Measurements from ENCODE around the gene NGB. TPM values are rescaled to one million over a fixed set of nuclear protein-coding genes. Genes with fewer than 3 reads are reported as not detected.
A peak's percentile ranks its signal among the peaks of the same experiment; 100 is the strongest.

The NGB gene
- total RNA-seq, 1 experiment from 2014 or later = 0.07 TPM

DNA sequence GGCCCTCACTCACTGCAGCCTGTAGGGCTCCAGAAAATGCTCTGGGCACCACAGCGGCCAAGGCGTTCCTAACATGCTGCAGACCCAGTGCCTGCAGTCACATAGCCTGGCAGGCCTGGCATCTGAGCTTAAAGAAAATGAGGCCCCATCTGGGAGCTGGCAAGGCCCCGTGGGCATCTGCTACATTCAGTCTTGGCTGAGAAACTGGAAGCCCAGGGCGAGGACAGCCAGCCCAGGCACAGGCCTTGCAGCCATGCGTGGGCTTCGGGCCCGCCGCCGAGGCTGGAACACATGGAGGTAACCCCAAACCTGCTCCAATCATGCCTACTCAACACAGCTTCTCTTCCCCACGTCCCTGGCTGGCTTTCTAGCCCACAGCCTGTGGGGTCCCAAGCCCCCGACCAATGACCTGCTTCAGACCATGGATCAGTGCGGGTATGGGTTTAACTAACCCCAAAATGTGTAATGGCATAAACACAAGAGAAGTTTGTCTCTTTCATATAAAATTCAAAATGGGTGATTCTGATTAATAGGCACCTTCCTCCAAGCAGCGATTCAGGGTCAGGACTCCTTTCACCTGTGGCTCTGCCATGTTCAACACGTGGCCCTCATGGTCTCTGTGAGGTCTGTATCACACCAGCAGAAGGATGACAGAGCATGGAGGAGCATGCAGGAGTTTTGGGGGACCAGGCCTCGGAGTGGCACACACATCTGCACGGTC, 6.4 kb downstream of the NGB start:
- H3K36me3 ChIP-seq (replicated peaks; ENCODE audit: control insufficient read depth, insufficient read depth, low read length) = no peaks in the 10 kb centered on the region
- no peak overlapping the region for H3K4me3 ChIP-seq (ENCODE audit: insufficient read depth, low read depth, low read length)
- H3K27me3 ChIP-seq (ENCODE audit: control insufficient read depth, insufficient read depth, low read length) = peaks cover 13% of the 10 kb centered on the region
- DNase-seq = no peak

DNA sequence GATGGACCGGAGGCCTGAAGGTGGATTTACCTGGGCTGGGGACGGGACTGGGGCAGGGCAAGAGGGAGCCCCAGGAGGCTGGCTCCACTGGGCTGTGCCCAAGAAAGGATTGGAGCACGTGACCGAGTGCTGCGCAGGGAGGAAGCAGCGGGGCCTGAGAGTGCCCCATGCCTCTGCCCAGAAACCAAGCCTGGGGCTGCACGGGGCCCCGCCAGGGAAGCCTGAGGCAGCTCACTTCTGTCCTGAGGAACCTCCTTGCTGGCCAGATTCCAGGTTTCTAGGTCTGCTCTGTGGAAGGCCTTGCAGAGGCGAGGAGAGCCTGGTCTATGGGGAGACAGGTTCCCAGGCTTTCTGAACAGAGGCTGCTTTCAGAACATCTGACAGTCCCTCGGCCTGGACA, 10.4 kb downstream of the NGB start:
- Histone ChIP-seq H3K27me3 (ENCODE audit: control insufficient read depth, insufficient read depth, low read length) (no peaks in the 10 kb centered on the region), H3K4me3 (ENCODE audit: insufficient read depth, low read depth, low read length) (no peak overlapping the region), H3K36me3 (replicated peaks; ENCODE audit: control insufficient read depth, insufficient read depth, low read length) (no peaks in the 10 kb centered on the region)
- DNase-seq = no peak

- Histone ChIP-seq H3K4me3 (ENCODE audit: insufficient read depth, low read depth, low read length) (no peak overlapping the region), H3K27me3 (ENCODE audit: control insufficient read depth, insufficient read depth, low read length) (no peaks in the 10 kb centered on the region)
These were observed 10.8 kb downstream of the NGB start for GRCh38 chr14:77260199-77260598.

GRCh38 chr14:77259025-77259715, 11.8 kb downstream of the NGB start:
- no peaks in the 10 kb centered on the region for H3K36me3 ChIP-seq (replicated peaks; ENCODE audit: control insufficient read depth, insufficient read depth, low read length)
- peak; percentile 64 for DNase-seq
- no peaks in the 10 kb centered on the region for H3K27me3 ChIP-seq (ENCODE audit: control insufficient read depth, insufficient read depth, low read length)
- no peak overlapping the region for H3K4me3 ChIP-seq (ENCODE audit: insufficient read depth, low read depth, low read length)

More at GRCh38 chr14:77260199-77260598, 10.8 kb downstream of the NGB start:
- DNase-seq = no peak
- no peaks in the 10 kb centered on the region for H3K36me3 ChIP-seq (replicated peaks; ENCODE audit: control insufficient read depth, insufficient read depth, low read length)

- no peaks in the 10 kb centered on the region for H3K36me3 ChIP-seq (replicated peaks; ENCODE audit: control insufficient read depth, insufficient read depth, low read length)
- DNase-seq = no peak
- H3K27me3 ChIP-seq (ENCODE audit: control insufficient read depth, insufficient read depth, low read length) = no peaks in the 10 kb centered on the region
- H3K4me3 ChIP-seq (ENCODE audit: insufficient read depth, low read depth, low read length) = no peak overlapping the region
These were observed 12.4 kb downstream of the NGB start for GRCh38 chr14:77258566-77258965.

GRCh38 chr14:77257700-77258099, 13.3 kb downstream of the NGB start:
- Histone ChIP-seq H3K4me3 (ENCODE audit: insufficient read depth, low read depth, low read length) (no peak overlapping the region), H3K36me3 (replicated peaks; ENCODE audit: control insufficient read depth, insufficient read depth, low read length) (no peaks in the 10 kb centered on the region), H3K27me3 (ENCODE audit: control insufficient read depth, insufficient read depth, low read length) (no peaks in the 10 kb centered on the region)
- DNase-seq = no peak

- no peaks in the 10 kb centered on the region for H3K27me3 ChIP-seq (ENCODE audit: control insufficient read depth, insufficient read depth, low read length)
- no peaks in the 10 kb centered on the region for H3K36me3 ChIP-seq (replicated peaks; ENCODE audit: control insufficient read depth, insufficient read depth, low read length)
- DNase-seq = no peak
- no peak overlapping the region for H3K4me3 ChIP-seq (ENCODE audit: insufficient read depth, low read depth, low read length)
These were observed 14.3 kb downstream of the NGB start for GRCh38 chr14:77256694-77257093.

DNA sequence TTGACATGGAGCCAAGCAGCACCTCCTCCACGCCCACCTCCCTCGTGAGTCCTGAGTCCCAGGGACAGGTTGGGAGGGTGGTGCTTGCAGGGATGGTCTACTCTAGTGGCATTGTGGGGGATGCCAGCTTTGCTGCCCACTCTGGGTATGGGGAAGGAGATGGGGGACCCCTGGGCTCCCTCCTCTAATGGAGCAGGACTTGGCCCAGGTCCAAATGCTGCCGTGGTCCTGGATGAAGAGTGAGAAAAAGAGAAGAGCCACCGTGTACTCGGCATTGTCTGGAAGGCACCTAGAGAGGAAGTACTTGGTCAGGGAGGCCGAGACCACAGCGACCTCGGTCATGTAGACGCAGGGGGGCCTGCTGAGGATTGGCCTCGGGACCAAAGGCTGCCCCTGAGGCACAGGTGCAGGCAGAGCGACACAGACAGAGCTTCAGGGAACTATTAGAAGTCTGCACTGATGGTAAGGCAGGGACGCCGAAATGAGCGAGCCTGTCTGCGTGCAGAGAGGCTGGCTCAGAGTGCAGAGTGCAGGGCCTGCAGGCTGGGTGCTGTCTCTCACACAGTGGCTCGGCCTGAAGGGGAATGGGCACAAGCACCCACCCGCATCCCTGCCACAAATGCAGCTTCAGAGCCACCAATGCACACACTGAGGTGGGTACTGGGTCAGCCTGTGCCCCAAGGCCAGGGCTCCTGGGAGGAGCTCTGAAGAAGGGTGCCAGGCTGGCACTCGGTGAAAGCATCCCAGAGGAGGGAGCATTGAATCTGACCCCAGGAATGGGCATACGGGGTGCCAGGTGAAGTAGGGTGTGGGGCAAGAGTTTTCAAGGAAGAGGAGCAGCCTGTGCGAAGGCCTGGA, 17.4 kb downstream of the NGB start:
- H3K27me3 ChIP-seq (ENCODE audit: control insufficient read depth, insufficient read depth, low read length) = no peaks in the 10 kb centered on the region
- no peak overlapping the region for H3K4me3 ChIP-seq (ENCODE audit: insufficient read depth, low read depth, low read length)
- no peaks in the 10 kb centered on the region for H3K36me3 ChIP-seq (replicated peaks; ENCODE audit: control insufficient read depth, insufficient read depth, low read length)
- no peak for DNase-seq

DNA sequence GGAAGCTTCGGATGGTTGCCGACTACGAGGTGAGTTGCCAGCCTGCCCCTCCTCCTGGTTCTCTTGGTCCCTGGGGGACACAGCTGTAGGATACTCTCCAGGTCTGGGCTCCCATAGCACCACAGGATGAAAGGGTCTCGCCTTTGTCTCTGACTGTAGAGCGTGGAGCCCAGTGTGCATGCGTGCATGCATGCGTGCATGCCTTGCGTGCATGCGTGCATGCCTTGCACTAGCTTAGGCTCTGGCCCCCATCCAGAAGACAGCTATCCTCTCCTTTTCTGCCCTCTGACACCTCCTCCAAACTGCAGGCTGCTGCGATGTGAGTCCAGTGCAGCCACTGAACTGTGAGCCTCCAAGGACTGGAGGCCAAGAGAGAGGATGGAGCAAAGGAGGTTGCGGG, 19.1 kb downstream of the NGB start:
- Histone ChIP-seq H3K27me3 (ENCODE audit: control insufficient read depth, insufficient read depth, low read length) (no peaks in the 10 kb centered on the region), H3K36me3 (replicated peaks; ENCODE audit: control insufficient read depth, insufficient read depth, low read length) (no peaks in the 10 kb centered on the region), H3K4me3 (ENCODE audit: insufficient read depth, low read depth, low read length) (no peak overlapping the region)
- no peak for DNase-seq

GRCh38 chr14:77250927-77251326, 20.1 kb downstream of the NGB start:
- Histone ChIP-seq H3K4me3 (ENCODE audit: insufficient read depth, low read depth, low read length) (no peak overlapping the region), H3K36me3 (replicated peaks; ENCODE audit: control insufficient read depth, insufficient read depth, low read length) (no peaks in the 10 kb centered on the region), H3K27me3 (ENCODE audit: control insufficient read depth, insufficient read depth, low read length) (no peaks in the 10 kb centered on the region)
- DNase-seq = no peak

DNA sequence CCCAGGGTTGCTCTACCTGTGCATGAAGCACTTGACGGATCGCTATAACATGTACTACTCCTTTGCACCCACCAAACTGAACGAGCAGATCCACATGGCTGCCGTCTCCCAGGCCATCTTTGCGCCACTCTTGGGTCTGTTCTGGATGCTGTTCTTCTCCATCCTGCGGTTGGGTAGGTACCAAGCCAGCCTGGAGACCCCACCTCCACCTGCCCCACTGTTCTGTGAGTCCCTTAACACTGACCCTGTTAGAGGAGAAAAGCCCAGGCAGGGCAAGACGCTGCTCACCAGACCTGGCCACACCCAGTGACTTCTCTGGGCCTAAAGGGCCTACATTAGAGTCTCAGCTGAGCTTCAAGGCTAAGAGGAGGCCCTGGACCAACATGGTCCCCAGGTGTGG, 21.7 kb downstream of the NGB start:
- Histone ChIP-seq H3K36me3 (replicated peaks; ENCODE audit: control insufficient read depth, insufficient read depth, low read length) (no peaks in the 10 kb centered on the region), H3K4me3 (ENCODE audit: insufficient read depth, low read depth, low read length) (no peak overlapping the region), H3K27me3 (ENCODE audit: control insufficient read depth, insufficient read depth, low read length) (no peaks in the 10 kb centered on the region)
- DNase-seq = no peak

DNA sequence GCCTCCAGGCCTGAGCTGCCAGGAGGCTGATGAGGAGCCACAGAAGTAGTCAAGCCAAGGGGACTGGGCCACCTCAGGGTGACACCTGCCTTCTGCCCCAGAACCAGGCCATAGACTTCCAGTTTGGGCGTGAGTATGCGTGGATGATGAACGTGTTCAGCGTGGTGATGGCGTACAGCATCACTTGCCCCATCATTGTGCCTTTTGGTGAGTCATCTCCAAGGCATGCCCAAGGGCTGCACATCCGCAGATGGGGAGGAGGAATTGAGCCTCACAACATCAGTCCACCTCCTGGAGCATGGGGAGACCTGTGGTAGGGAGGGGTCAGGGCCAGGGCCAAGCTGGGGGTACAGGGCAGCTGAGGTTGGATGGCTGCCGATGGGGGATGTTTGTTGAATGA, 22.3 kb downstream of the NGB start:
- Histone ChIP-seq H3K27me3 (ENCODE audit: control insufficient read depth, insufficient read depth, low read length) (no peaks in the 10 kb centered on the region), H3K4me3 (ENCODE audit: insufficient read depth, low read depth, low read length) (no peak overlapping the region), H3K36me3 (replicated peaks; ENCODE audit: control insufficient read depth, insufficient read depth, low read length) (no peaks in the 10 kb centered on the region)
- no peak for DNase-seq

- no peaks in the 10 kb centered on the region for H3K36me3 ChIP-seq (replicated peaks; ENCODE audit: control insufficient read depth, insufficient read depth, low read length)
- H3K27me3 ChIP-seq (ENCODE audit: control insufficient read depth, insufficient read depth, low read length) = no peaks in the 10 kb centered on the region
- H3K4me3 ChIP-seq (ENCODE audit: insufficient read depth, low read depth, low read length) = no peak overlapping the region
- DNase-seq = no peak
These were observed 24.2 kb downstream of the NGB start for GRCh38 chr14:77246784-77247183.

DNA sequence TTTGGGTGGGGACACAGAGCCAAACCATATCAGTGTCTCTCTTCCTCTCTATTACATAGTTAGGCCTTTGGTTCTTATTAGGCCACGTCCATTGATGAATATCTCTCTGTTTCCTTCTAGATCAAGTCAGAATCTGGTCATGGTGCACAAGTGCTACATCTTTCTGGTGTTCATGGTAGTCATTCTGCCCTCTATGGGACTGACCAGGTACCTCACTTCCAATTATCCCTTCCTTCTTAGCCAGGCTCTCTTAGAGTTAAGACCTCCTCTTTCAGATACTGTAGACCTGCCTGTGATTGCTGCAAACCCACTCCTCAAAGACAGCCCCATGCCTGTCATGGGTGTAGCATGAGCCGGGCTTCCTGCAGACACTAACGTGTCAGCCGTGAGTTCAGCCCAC, 25.2 kb downstream of the NGB start:
- no peaks in the 10 kb centered on the region for H3K27me3 ChIP-seq (ENCODE audit: control insufficient read depth, insufficient read depth, low read length)
- DNase-seq = peak; percentile 74
- H3K36me3 ChIP-seq (replicated peaks; ENCODE audit: control insufficient read depth, insufficient read depth, low read length) = no peaks in the 10 kb centered on the region
- H3K4me3 ChIP-seq (ENCODE audit: insufficient read depth, low read depth, low read length) = no peak overlapping the region

DNA sequence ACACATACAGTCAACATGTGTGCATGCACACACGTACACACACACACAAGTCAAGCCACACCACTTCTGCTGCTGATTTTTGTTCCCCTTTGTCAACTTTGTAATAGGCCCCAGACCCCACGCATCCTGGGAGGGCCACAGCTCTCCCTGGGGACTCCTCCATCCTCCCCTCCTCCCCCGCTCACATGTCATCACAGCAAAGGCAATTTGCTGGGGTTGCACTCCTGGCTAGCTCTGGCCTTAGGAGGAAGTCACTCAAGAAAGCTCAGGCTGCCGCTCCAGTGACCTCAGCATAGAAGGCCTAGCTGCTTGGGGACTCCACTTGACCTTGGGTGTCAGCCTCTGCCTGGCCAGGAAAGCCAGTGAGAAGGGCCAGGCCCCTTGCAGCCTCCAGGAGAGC, 27.2 kb downstream of the NGB start:
- Histone ChIP-seq H3K36me3 (replicated peaks; ENCODE audit: control insufficient read depth, insufficient read depth, low read length) (no peaks in the 10 kb centered on the region), H3K27me3 (ENCODE audit: control insufficient read depth, insufficient read depth, low read length) (no peaks in the 10 kb centered on the region)
- DNase-seq = no peak

More for the DNA sequence above, 27.2 kb downstream of the NGB start:
- no peak overlapping the region for H3K4me3 ChIP-seq (ENCODE audit: insufficient read depth, low read depth, low read length)
